Measurements from ENCODE around the gene TMEM132D. TPM values are rescaled to one million over a fixed set of nuclear protein-coding genes. Genes with fewer than 3 reads are reported as not detected.

Gene TMEM132D
- polyA plus RNA-seq, 1 experiment = not detected

GRCh38 chr12:129893691-129894090, 10.1 kb downstream of the TMEM132D start:
- no peak for TF ChIP-seq CTCF (IDR thresholded peaks at IDR 0.05; ENCODE audit: low read depth, low read length)
- CTCF ChIA-PET = no interaction called here

GRCh38 chr12:129887101-129887500, 16.7 kb downstream of the TMEM132D start:
- no peak for DNase-seq (ENCODE audit: low read depth, low spot score)
- no peak for TF ChIP-seq CTCF (IDR thresholded peaks at IDR 0.05; ENCODE audit: low read depth, low read length)
- Histone ChIP-seq H3K9me3 (ENCODE audit: control insufficient read depth, insufficient read depth, low read length) (peaks cover 21% of the 10 kb centered on the region), H3K27me3 (ENCODE audit: control insufficient read depth, insufficient read depth, low read length) (no peaks in the 10 kb centered on the region), H3K4me3 (ENCODE audit: low read depth, low read length) (no peak overlapping the region), H3K27ac (ENCODE audit: low read depth, low read length) (no peak overlapping the region)
- POLR2A ChIA-PET = no interaction called here
- CTCF ChIA-PET = interaction anchor here (1.0 kb wide), 1 partner anchor 11 kb away, joined by 3 read pairs; no protein-coding TSS in a partner anchor

More at GRCh38 chr12:129893691-129894090, 10.1 kb downstream of the TMEM132D start:
- H3K27ac ChIP-seq (ENCODE audit: low read depth, low read length) = no peak overlapping the region
- DNase-seq (ENCODE audit: low read depth, low spot score) = no peak
- peaks cover 38% of the 10 kb centered on the region for H3K9me3 ChIP-seq (ENCODE audit: control insufficient read depth, insufficient read depth, low read length)
- H3K27me3 ChIP-seq (ENCODE audit: control insufficient read depth, insufficient read depth, low read length) = no peaks in the 10 kb centered on the region
- H3K4me3 ChIP-seq (ENCODE audit: low read depth, low read length) = no peak overlapping the region
- POLR2A ChIA-PET = no interaction called here

- POLR2A ChIA-PET = no interaction called here
- no peak for TF ChIP-seq CTCF (IDR thresholded peaks at IDR 0.05; ENCODE audit: low read depth, low read length)
- CTCF ChIA-PET = interaction anchor here (1.0 kb wide), 1 partner anchor 10 kb away, joined by 3 read pairs; no protein-coding TSS in a partner anchor
Measured at GRCh38 chr12:129886541-129886940, 17.3 kb downstream of the TMEM132D start.

GRCh38 chr12:129885287-129885686, 18.5 kb downstream of the TMEM132D start:
- CTCF ChIA-PET = no interaction called here
- Histone ChIP-seq H3K27me3 (ENCODE audit: control insufficient read depth, insufficient read depth, low read length) (no peaks in the 10 kb centered on the region), H3K9me3 (ENCODE audit: control insufficient read depth, insufficient read depth, low read length) (peaks cover 13% of the 10 kb centered on the region), H3K4me3 (ENCODE audit: low read depth, low read length) (no peak overlapping the region), H3K27ac (ENCODE audit: low read depth, low read length) (no peak overlapping the region)
- no peak for DNase-seq (ENCODE audit: low read depth, low spot score)
- TF ChIP-seq CTCF (IDR thresholded peaks at IDR 0.05; ENCODE audit: low read depth, low read length) = no peak
- POLR2A ChIA-PET = no interaction called here

More at GRCh38 chr12:129886541-129886940, 17.3 kb downstream of the TMEM132D start:
- DNase-seq (ENCODE audit: low read depth, low spot score) = no peak
- Histone ChIP-seq H3K27ac (ENCODE audit: low read depth, low read length) (no peak overlapping the region), H3K9me3 (ENCODE audit: control insufficient read depth, insufficient read depth, low read length) (peaks cover 21% of the 10 kb centered on the region), H3K4me3 (ENCODE audit: low read depth, low read length) (no peak overlapping the region), H3K27me3 (ENCODE audit: control insufficient read depth, insufficient read depth, low read length) (no peaks in the 10 kb centered on the region)

- Histone ChIP-seq H3K4me3 (ENCODE audit: low read depth, low read length) (no peak overlapping the region), H3K27me3 (ENCODE audit: control insufficient read depth, insufficient read depth, low read length) (no peaks in the 10 kb centered on the region), H3K9me3 (ENCODE audit: control insufficient read depth, insufficient read depth, low read length) (peaks cover 27% of the 10 kb centered on the region), H3K27ac (ENCODE audit: low read depth, low read length) (no peak overlapping the region)
- CTCF ChIA-PET = no interaction called here
- no peak for DNase-seq (ENCODE audit: low read depth, low spot score)
- POLR2A ChIA-PET = no interaction called here
- TF ChIP-seq CTCF (IDR thresholded peaks at IDR 0.05; ENCODE audit: low read depth, low read length) = no peak
Measured at GRCh38 chr12:129877411-129877810, 26.4 kb downstream of the TMEM132D start.

Data from AG04450 (cell line).